NCI-H524 treated with DMSO at 0.1 percent for 48 hours (cell line): ENCODE data around the gene FARS2.
"Not testable (repeated sequence)": the region's sequence is repeated elsewhere in the genome, so short reads cannot be mapped to it uniquely, and the experiment has no call there.

ENCODE experiments used
- DNase-seq: peaks from one replicate; lab custom pipeline; 2025; lab: John Stamatoyannopoulos, UW

FARS2 gene

DNA sequence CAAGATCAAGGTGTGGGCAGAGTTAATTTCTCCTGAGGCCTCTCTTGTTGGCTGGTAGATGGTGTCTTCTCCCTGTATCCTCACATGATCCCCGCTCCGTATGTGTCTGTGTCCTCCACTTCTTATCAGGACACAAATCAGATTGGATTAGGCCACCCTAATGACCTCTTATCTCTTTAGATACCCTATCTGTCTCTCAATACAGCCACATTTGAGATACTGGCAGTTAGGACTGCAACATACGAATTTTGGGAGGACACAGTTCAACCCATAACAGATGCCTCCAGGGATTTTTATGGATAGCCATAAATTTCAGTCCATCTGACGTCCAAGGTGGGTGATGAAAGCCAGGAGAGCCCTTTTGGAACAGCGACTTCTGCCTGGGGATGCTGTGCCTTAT lies 376.4 kb downstream of the FARS2 start:
- no peak for DNase-seq

GRCh38 chr6:5638666-5639065 lies 377.4 kb downstream of the FARS2 start:
- DNase-seq = no peak

DNA sequence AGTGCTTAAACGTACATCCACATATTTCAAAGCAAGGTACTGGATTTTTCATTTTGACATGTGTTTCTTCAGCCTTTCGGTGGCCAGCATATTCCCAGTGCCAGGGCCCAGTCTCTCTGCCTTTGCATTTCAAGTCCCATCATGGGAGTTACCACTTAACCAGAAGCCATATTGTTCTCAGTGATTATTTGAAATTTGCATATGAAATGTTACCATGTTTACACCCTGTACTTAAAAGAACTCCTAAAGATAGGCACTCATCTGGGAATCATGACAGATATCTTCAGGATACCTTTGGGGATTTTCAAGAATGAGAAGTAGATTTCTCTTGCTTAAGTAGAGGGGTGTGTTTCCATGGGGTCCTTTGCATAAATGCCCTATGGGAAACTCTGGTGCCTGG lies 377.9 kb downstream of the FARS2 start:
- DNase-seq = no peak

DNA sequence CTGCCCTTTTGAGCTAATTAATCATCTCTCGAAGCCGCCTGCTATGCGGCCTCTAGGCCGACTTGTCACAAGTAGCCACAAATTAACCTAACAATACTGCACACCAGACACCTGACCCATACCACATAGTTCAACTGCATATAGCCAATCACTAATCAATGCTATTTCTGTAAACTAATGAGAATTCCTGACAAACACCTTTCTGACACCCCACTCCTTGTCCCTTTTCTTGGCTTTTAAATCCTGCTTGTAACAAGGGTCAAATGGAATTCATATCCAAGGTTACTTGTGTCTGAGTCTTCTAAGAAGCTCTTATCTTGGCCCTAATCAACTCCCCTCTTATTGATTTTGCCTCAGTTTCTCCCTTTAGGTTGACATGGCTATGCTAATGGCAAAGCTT lies 379.3 kb downstream of the FARS2 start:
- no peak for DNase-seq

GRCh38 chr6:5644523-5645185 lies 383.3 kb downstream of the FARS2 start:
- no peak for DNase-seq

- no peak for DNase-seq
Observed at GRCh38 chr6:5645328-5646290, 384.3 kb downstream of the FARS2 start.

DNA sequence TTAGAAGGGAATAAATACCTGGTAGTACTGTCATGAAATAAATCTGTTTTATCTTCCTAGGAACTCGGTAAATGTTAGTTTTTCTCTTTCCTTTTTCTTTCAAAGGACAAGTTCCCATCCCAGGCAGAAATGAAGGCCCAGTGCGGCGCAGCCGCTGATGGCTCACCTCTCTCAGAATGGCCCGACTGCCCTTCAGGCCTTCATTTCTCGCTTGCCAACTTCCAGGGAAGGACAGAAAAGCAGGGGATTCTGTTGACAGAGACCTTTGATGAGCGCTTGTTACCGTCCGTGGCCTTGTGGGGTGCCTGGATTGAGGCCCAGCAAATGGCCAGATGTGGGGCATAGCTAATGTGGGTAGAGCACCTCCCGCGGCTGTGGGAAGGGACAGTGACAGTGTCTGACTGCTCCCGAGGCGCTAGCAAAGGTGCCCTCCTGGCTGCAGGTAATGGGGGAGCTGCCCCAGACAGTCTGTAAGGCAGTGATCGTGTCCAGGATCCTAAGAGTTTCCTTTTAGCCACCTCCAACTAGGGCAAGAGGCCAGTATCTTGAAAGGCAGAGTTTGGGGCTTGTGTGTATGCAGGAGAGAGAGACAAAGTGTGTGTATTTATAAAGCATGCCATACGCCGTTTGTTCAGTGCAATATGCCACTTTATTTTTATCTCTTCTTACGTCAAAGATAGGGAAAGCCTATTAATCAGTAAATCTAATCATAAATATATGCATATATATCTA lies 391.3 kb downstream of the FARS2 start:
- DNase-seq = no peak

DNA sequence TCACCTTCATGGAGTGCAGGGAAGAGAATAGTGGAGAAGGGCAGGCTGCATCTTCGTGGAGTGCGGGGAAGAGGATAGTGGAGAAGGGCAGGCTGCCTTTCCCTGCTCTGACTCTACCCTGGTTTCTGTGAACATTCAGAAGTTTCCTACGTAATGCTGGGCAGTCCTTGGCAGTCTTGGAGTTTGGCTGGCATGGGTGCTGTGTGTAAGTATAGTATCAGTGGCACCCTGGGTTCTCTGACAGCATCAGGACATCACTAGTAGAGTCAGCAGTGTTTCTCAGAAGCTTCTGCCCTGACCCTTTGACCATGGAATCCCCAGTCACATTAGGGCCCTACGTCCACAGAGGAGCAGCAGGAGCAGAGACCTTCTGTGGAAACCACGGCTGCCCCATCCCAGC lies 392.5 kb downstream of the FARS2 start:
- DNase-seq = no peak

- no peak for DNase-seq
Observed at GRCh38 chr6:5656226-5656625, 394.9 kb downstream of the FARS2 start.

- DNase-seq = not testable (repeated sequence)
Observed at GRCh38 chr6:5656695-5657094, 395.4 kb downstream of the FARS2 start.

GRCh38 chr6:5657684-5658430 lies 396.5 kb downstream of the FARS2 start:
- no peak for DNase-seq

- DNase-seq = no peak
Observed at GRCh38 chr6:5659467-5659866, 398.2 kb downstream of the FARS2 start.

DNA sequence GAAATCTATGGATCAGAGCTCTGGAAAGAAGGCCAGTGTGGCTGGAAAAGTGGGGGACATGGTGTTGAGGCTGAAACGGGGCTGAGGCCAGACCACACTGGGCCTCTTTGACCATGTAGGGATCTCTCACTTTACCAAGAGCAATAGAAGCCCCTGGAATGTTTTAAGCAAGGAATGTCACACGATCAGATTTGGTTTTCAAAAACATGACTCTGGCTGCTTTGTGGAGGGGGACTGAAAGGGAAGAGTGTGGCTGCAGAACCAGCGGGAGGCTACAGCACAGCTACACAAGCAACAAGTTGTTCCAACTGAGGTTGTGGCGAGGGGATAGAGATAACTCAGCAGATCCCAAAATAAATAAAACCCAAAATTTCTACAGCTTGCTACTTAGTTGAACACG lies 399.5 kb downstream of the FARS2 start:
- DNase-seq = no peak

DNA sequence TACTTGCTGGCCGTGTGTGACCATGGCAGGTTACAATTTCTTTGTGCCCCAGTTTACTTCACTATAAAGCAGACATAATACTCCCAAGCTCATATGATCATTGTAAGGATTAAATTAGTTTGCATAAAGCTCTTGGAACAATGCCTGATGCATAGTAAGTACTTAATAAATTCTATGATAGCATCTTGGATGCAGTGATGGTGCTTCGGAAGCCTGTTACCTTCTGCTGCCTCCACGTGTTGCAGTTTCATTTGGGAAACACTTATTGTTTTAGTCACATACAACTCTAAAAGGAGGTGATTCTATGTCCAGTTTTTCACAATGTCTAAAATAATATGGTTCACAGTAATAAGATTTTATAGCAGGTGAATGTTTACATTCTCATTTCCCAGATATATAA lies 401.5 kb downstream of the FARS2 start:
- peak; percentile 3 for DNase-seq

GRCh38 chr6:5663259-5663658 lies 401.9 kb downstream of the FARS2 start:
- DNase-seq = no peak

GRCh38 chr6:5663739-5664138 lies 402.4 kb downstream of the FARS2 start:
- no peak for DNase-seq

DNA sequence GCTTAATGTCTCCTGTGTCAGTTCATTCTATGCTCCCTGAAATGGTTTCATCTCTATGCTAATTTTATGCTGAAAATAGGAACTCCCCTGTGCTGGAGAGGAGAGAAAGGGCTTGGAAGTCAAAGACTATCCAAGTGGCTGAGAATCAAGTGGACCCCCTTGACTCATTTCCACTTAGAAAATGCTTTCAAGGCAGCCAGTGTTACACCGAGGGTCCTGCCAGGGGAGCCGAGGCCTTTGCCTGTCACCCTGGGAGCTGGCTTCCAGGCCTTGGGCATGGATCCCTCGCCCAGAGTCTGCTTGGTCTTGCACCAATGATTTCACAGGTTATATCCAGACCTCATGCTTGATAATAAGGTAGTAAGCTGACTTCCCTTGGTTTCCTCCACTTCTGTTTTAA lies 402.8 kb downstream of the FARS2 start:
- DNase-seq = no peak

- no peak for DNase-seq
Observed at GRCh38 chr6:5665173-5665572, 403.9 kb downstream of the FARS2 start.

DNA sequence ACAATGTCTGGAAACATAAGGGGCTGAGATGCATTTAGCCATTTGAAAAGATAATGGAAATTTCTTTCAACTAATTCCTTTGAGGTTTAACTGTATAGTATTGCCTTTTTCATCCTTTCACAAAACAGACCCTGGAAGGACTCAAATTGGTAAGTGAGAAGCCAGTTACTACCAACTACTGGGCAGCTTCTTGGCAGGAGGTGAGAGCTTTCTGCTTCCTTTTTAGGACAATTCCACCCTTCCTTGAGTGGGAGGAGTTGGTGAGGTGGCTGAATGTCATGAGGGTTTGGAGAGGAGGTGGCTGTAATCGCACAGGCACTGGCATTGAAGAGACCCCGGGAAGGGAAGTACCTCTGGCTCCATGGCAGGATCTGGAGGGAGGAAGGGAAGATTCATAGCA lies 404.4 kb downstream of the FARS2 start:
- DNase-seq = no peak

GRCh38 chr6:5666695-5667094 lies 405.4 kb downstream of the FARS2 start:
- DNase-seq = no peak

DNA sequence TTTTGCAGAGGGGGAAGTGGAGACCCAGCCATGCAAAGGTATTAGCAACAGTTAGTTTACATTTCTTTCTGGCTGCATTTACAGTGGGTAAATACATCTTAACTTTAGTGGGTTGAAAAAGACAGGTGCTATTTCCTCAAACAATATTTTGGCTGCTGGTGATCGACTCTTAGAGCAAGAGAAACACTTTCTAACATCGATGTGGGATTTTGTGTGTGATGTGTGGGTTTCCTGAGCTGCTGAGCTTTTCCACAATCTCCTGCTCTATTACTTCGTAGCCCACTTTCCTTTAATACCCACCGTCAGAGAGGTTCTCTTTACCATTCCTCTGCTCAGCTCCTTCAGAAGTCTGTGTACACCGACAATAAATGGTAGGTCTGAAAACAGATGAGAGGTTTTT lies 406.4 kb downstream of the FARS2 start:
- DNase-seq = no peak

DNA sequence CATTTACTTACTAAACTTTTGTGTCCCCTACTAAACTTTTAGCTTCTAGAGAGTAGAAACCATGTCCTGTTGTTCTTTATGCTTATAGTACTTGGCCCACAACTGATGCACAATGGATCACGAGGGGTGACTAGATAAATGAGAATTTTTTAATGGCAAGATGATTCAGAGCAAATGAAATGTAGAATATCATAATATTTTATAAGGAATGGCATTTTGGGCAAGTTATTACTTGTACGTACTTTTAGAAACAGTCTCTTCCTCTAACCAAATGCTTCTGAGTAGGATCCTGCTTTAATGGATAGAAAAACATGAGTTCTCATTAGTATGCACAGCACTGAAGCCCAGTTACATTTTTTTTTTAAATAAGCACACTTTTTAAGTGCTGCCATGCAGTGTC lies 409.1 kb downstream of the FARS2 start:
- DNase-seq = no peak
